ENCODE data around the gene SPAG4.

Gene SPAG4

GRCh38 chr20:35572838-35573237 is 42.8 kb upstream of the SPAG4 start:
- no peaks in the 10 kb centered on the region for H3K4me1 ChIP-seq (ENCODE audit: insufficient read depth, low read length, poor library complexity, severe bottlenecking)
- no peaks in the 10 kb centered on the region for H3K9me3 ChIP-seq (ENCODE audit: insufficient read depth, low read depth, low read length)
- no peaks in the 10 kb centered on the region for H3K9me2 ChIP-seq (replicated peaks; ENCODE audit: low read depth, low read length)
- H3K36me3 ChIP-seq (ENCODE audit: insufficient read depth, low read length): no peaks in the 10 kb centered on the region
- H3K9ac ChIP-seq (ENCODE audit: low read depth, low read length, poor library complexity, severe bottlenecking): no peak overlapping the region
- no peaks in the 10 kb centered on the region for H3F3A ChIP-seq (ENCODE audit: low read depth)
- H3K4me3 ChIP-seq (ENCODE audit: low read length, poor library complexity, severe bottlenecking): no peak overlapping the region
- no peak overlapping the region for H2AFZ ChIP-seq (ENCODE audit: low read length)
- no peaks in the 10 kb centered on the region for H3K27me3 ChIP-seq (ENCODE audit: insufficient read depth, low read length, poor library complexity, severe bottlenecking)
- H3K79me2 ChIP-seq (ENCODE audit: insufficient read depth, low read length): no peaks in the 10 kb centered on the region
- TF ChIP-seq EZH2phosphoT487 (IDR thresholded peaks at IDR 0.05; ENCODE audit: borderline replicate concordance) (no peak), CTCF (conservative IDR thresholded peaks at IDR 0.05; ENCODE audit: low read length) (no peak)
- H4K20me1 ChIP-seq (ENCODE audit: insufficient read depth, low read length, poor library complexity, severe bottlenecking): no peaks in the 10 kb centered on the region
- no peak overlapping the region for H3K4me2 ChIP-seq (ENCODE audit: low read depth, low read length, poor library complexity, severe bottlenecking)

GRCh38 chr20:35575958-35576357 is 39.7 kb upstream of the SPAG4 start:
- no peaks in the 10 kb centered on the region for H3K36me3 ChIP-seq (ENCODE audit: insufficient read depth, low read length)
- H3K4me3 ChIP-seq (ENCODE audit: low read length, poor library complexity, severe bottlenecking): no peak overlapping the region
- no peak overlapping the region for H3K9ac ChIP-seq (ENCODE audit: low read depth, low read length, poor library complexity, severe bottlenecking)
- H3F3A ChIP-seq (ENCODE audit: low read depth): no peaks in the 10 kb centered on the region
- H3K9me3 ChIP-seq (ENCODE audit: insufficient read depth, low read depth, low read length): no peaks in the 10 kb centered on the region
- no peak overlapping the region for H2AFZ ChIP-seq (ENCODE audit: low read length)
- no peak overlapping the region for H3K4me2 ChIP-seq (ENCODE audit: low read depth, low read length, poor library complexity, severe bottlenecking)
- no peaks in the 10 kb centered on the region for H3K27me3 ChIP-seq (ENCODE audit: insufficient read depth, low read length, poor library complexity, severe bottlenecking)
- no peaks in the 10 kb centered on the region for H3K4me1 ChIP-seq (ENCODE audit: insufficient read depth, low read length, poor library complexity, severe bottlenecking)
- H3K9me2 ChIP-seq (replicated peaks; ENCODE audit: low read depth, low read length): no peaks in the 10 kb centered on the region
- H4K20me1 ChIP-seq (ENCODE audit: insufficient read depth, low read length, poor library complexity, severe bottlenecking): no peaks in the 10 kb centered on the region
- H3K79me2 ChIP-seq (ENCODE audit: insufficient read depth, low read length): no peaks in the 10 kb centered on the region
- no peak for TF ChIP-seq EZH2phosphoT487 (IDR thresholded peaks at IDR 0.05; ENCODE audit: borderline replicate concordance)
- no peak for TF ChIP-seq CTCF (conservative IDR thresholded peaks at IDR 0.05; ENCODE audit: low read length)

GRCh38 chr20:35576816-35577215 is 38.8 kb upstream of the SPAG4 start:
- Histone ChIP-seq H3K36me3 (ENCODE audit: insufficient read depth, low read length) (no peaks in the 10 kb centered on the region), H3K9me3 (ENCODE audit: insufficient read depth, low read depth, low read length) (no peaks in the 10 kb centered on the region), H4K20me1 (ENCODE audit: insufficient read depth, low read length, poor library complexity, severe bottlenecking) (no peaks in the 10 kb centered on the region), H3K4me3 (ENCODE audit: low read length, poor library complexity, severe bottlenecking) (no peak overlapping the region), H3K4me1 (ENCODE audit: insufficient read depth, low read length, poor library complexity, severe bottlenecking) (no peaks in the 10 kb centered on the region), H3K9me2 (replicated peaks; ENCODE audit: low read depth, low read length) (no peaks in the 10 kb centered on the region), H3K4me2 (ENCODE audit: low read depth, low read length, poor library complexity, severe bottlenecking) (no peak overlapping the region), H3K79me2 (ENCODE audit: insufficient read depth, low read length) (no peaks in the 10 kb centered on the region), H3K9ac (ENCODE audit: low read depth, low read length, poor library complexity, severe bottlenecking) (no peak overlapping the region), H2AFZ (ENCODE audit: low read length) (no peak overlapping the region), H3K27me3 (ENCODE audit: insufficient read depth, low read length, poor library complexity, severe bottlenecking) (no peaks in the 10 kb centered on the region), H3F3A (ENCODE audit: low read depth) (no peaks in the 10 kb centered on the region)
- TF ChIP-seq EZH2phosphoT487 (IDR thresholded peaks at IDR 0.05; ENCODE audit: borderline replicate concordance): no peak
- no peak for TF ChIP-seq CTCF (conservative IDR thresholded peaks at IDR 0.05; ENCODE audit: low read length)
